HEK293 (cell line): ENCODE measurements around the gene CNMD.

Experiments used
- CTCF ChIA-PET: fragments of 350-600 bp; formaldehyde crosslinking; extraction: SDS; loops from one replicate; lab custom pipeline; 2021; ENCODE audit warnings: antibody characterized with exemption; lab: Yijun Ruan, JAX
- POLR2A ChIA-PET: fragments of 300-600 bp; formaldehyde crosslinking; extraction: SDS; loops from one replicate; lab custom pipeline; 2020; ENCODE audit warnings: antibody characterized with exemption, inconsistent platforms; lab: Yijun Ruan, JAX
- H3K27ac ChIP-seq: fragments of 200-500 bp; sonication (Bioruptor generic); 2 replicates; pipeline ENCODE4 v1.5.1; 2014; ENCODE audit warnings: low read depth, low read length, control low read depth, inconsistent platforms; ENCODE audit errors: extremely low read depth
- H3K36me3 ChIP-seq, 2 experiments: fragments of 200-500 bp in 1 of 2; sonication (Bioruptor generic) in 1 of 2; 1 replicate in 1 of 2; 2 replicates in 1 of 2; pipeline ENCODE4 v1.5.1; 2014 to 2017; ENCODE audit warnings: inconsistent platforms in 2 of 2, low read length in 2 of 2; ENCODE audit not compliant: control insufficient read depth in 2 of 2, insufficient read depth in 1 of 2
- H3K4me1 ChIP-seq: fragments of 200-500 bp; sonication (Bioruptor generic); 2 replicates; pipeline ENCODE4 v1.5.1; 2014; ENCODE audit warnings: mild to moderate bottlenecking, low read length, inconsistent platforms; ENCODE audit not compliant: control insufficient read depth, insufficient read depth
- H3K4me3 ChIP-seq: 2 replicates; pipeline ENCODE4 v1.5.1; 2011; ENCODE audit warnings: low read depth, mild to moderate bottlenecking, control low read depth, low read length, moderate library complexity
- H3K9me3 ChIP-seq: fragments of 200-500 bp; sonication (Bioruptor generic); 2 replicates; pipeline ENCODE4 v1.5.1; 2014; ENCODE audit warnings: low read depth, low read length, inconsistent platforms; ENCODE audit not compliant: control insufficient read depth, insufficient read depth
- REPIN1 ChIP-seq: fragments of 450-650 bp; formaldehyde crosslinking; IDR thresholded peaks from 2 replicates; pipeline ENCODE4 v1.5.1; 2017; ENCODE audit warnings: missing biosample characterization, missing genetic modification characterization, low read depth
- TRIM28 ChIP-seq: IDR thresholded peaks from 2 replicates; pipeline ENCODE4 v1.6.1; 2011; ENCODE audit warnings: low read length, control low read depth, borderline replicate concordance
- YY2 ChIP-seq: fragments of 450-650 bp; formaldehyde crosslinking; IDR thresholded peaks from 2 replicates; pipeline ENCODE4 v1.5.1; 2016; ENCODE audit warnings: missing biosample characterization, missing genetic modification characterization
- ZIC2 ChIP-seq: fragments of 450-650 bp; formaldehyde crosslinking; IDR thresholded peaks from 2 replicates; pipeline ENCODE4 v1.5.1; 2016; ENCODE audit warnings: missing biosample characterization, missing genetic modification characterization
- ZNF112 ChIP-seq: fragments of 450-650 bp; formaldehyde crosslinking; IDR thresholded peaks from 2 replicates; pipeline ENCODE4 v1.5.0; 2017; ENCODE audit warnings: missing biosample characterization, missing genetic modification characterization
- ZNF138 ChIP-seq: fragments of 450-650 bp; formaldehyde crosslinking; IDR thresholded peaks from 2 replicates; pipeline ENCODE4 v1.5.1; 2016; ENCODE audit warnings: missing biosample characterization, missing genetic modification characterization, borderline replicate concordance
- ZNF140 ChIP-seq: fragments of 450-650 bp; formaldehyde crosslinking; IDR thresholded peaks from 2 replicates; pipeline ENCODE4 v1.5.1; 2016; ENCODE audit warnings: missing biosample characterization, missing genetic modification characterization
- ZNF146 ChIP-seq: fragments of 450-650 bp; formaldehyde crosslinking; IDR thresholded peaks from 2 replicates; pipeline ENCODE4 v1.5.1; 2016; ENCODE audit warnings: missing biosample characterization, missing genetic modification characterization
- ZNF169 ChIP-seq: fragments of 450-650 bp; formaldehyde crosslinking; IDR thresholded peaks from 2 replicates; pipeline ENCODE4 v1.5.1; 2016; ENCODE audit warnings: missing biosample characterization, missing genetic modification characterization
- ZNF184 ChIP-seq: fragments of 450-650 bp; IDR thresholded peaks from 2 replicates; pipeline ENCODE4 v1.5.1; 2018; ENCODE audit warnings: missing biosample characterization, mild to moderate bottlenecking, missing genetic modification characterization
- ZNF2 ChIP-seq: fragments of 450-650 bp; formaldehyde crosslinking; IDR thresholded peaks from 2 replicates; pipeline ENCODE4 v1.5.1; 2016; ENCODE audit warnings: missing biosample characterization, missing genetic modification characterization
- ZNF214 ChIP-seq: fragments of 450-650 bp; formaldehyde crosslinking; IDR thresholded peaks from 2 replicates; pipeline ENCODE4 v1.5.1; 2017; ENCODE audit warnings: missing biosample characterization, mild to moderate bottlenecking, missing genetic modification characterization, borderline replicate concordance
- ZNF24 ChIP-seq: fragments of 450-650 bp; formaldehyde crosslinking; IDR thresholded peaks from 2 replicates; pipeline ENCODE4 v1.5.1; 2016; ENCODE audit warnings: missing biosample characterization, missing genetic modification characterization
- ZNF248 ChIP-seq: fragments of 450-650 bp; formaldehyde crosslinking; IDR thresholded peaks from 2 replicates; pipeline ENCODE4 v1.5.1; 2017; ENCODE audit warnings: missing biosample characterization, missing genetic modification characterization
- ZNF266 ChIP-seq: fragments of 450-650 bp; formaldehyde crosslinking; IDR thresholded peaks from 2 replicates; pipeline ENCODE4 v1.5.1; 2016; ENCODE audit warnings: missing biosample characterization, missing genetic modification characterization, low read depth
- ZNF292 ChIP-seq: fragments of 450-650 bp; formaldehyde crosslinking; IDR thresholded peaks from 2 replicates; pipeline ENCODE4 v1.5.1; 2016; ENCODE audit warnings: low read depth, missing biosample characterization, missing genetic modification characterization, borderline replicate concordance
- ZNF311 ChIP-seq: fragments of 450-650 bp; formaldehyde crosslinking; IDR thresholded peaks from 2 replicates; pipeline ENCODE4 v1.5.1; 2017; ENCODE audit warnings: missing biosample characterization, missing genetic modification characterization, borderline replicate concordance
- ZNF350 ChIP-seq: fragments of 450-650 bp; formaldehyde crosslinking; IDR thresholded peaks from 2 replicates; pipeline ENCODE4 v1.5.0; 2017; ENCODE audit warnings: missing biosample characterization, mild to moderate bottlenecking, missing genetic modification characterization
- ZNF37A ChIP-seq: fragments of 450-650 bp; IDR thresholded peaks from 2 replicates; pipeline ENCODE4 v1.5.1; 2018; ENCODE audit warnings: missing biosample characterization, missing genetic modification characterization
- ZNF449 ChIP-seq: fragments of 450-650 bp; formaldehyde crosslinking; IDR thresholded peaks from 2 replicates; pipeline ENCODE4 v1.5.1; 2017; ENCODE audit warnings: missing biosample characterization, mild to moderate bottlenecking, missing genetic modification characterization, moderate library complexity
- ZNF654 ChIP-seq: fragments of 450-650 bp; formaldehyde crosslinking; IDR thresholded peaks from 2 replicates; pipeline ENCODE4 v1.5.1; 2016; ENCODE audit warnings: low read depth, missing biosample characterization, missing genetic modification characterization
- ZNF670 ChIP-seq: fragments of 450-650 bp; formaldehyde crosslinking; IDR thresholded peaks from 2 replicates; pipeline ENCODE4 v1.5.1; 2016; ENCODE audit warnings: missing biosample characterization, missing genetic modification characterization, low read depth
- ZNF692 ChIP-seq: fragments of 450-650 bp; formaldehyde crosslinking; IDR thresholded peaks from 2 replicates; pipeline ENCODE4 v1.5.1; 2016; ENCODE audit warnings: missing biosample characterization, missing genetic modification characterization
- ZNF843 ChIP-seq: fragments of 450-650 bp; formaldehyde crosslinking; IDR thresholded peaks from 2 replicates; pipeline ENCODE4 v1.5.1; 2016; ENCODE audit warnings: missing biosample characterization, missing genetic modification characterization
- TF ChIP-seq, protein P1 (sequence below): fragments of 450-650 bp; formaldehyde crosslinking; optimal IDR thresholded peaks from 2 replicates; pipeline ENCODE3; 2016; ENCODE audit warnings: missing biosample characterization, mild to moderate bottlenecking, missing genetic modification characterization
- TF ChIP-seq, protein P2 (sequence below): fragments of 450-650 bp; formaldehyde crosslinking; IDR thresholded peaks from 2 replicates; pipeline ENCODE4 v1.5.1; 2017; ENCODE audit warnings: missing biosample characterization, missing genetic modification characterization
- TF ChIP-seq, protein P3 (sequence below): fragments of 450-650 bp; formaldehyde crosslinking; IDR thresholded peaks from 2 replicates; pipeline ENCODE4 v1.5.0; 2017; ENCODE audit warnings: missing biosample characterization, missing genetic modification characterization, borderline replicate concordance
- TF ChIP-seq, protein P4 (sequence below): fragments of 450-650 bp; formaldehyde crosslinking; IDR thresholded peaks from 2 replicates; pipeline ENCODE4 v1.5.1; 2016; ENCODE audit warnings: missing biosample characterization, missing genetic modification characterization

CNMD gene

GRCh38 chr13:52750713-52751112 lies 11.1 kb upstream of the CNMD start:
- ChIA-PET POLR2A (no interaction called here), CTCF (no interaction called here)
- no peaks in the 10 kb centered on the region for H3K36me3 ChIP-seq
- TF ChIP-seq ZNF449 (tag by site-specific recombination): no peak
- no peak for TF ChIP-seq ZNF311 (tag by site-specific recombination)
- TF ChIP-seq ZNF654: no peak
- no peak for TF ChIP-seq ZNF169 (tag by site-specific recombination)
- no peak for TF ChIP-seq ZNF248 (tag by site-specific recombination)
- no peak for TF ChIP-seq ZNF2 (tag by site-specific recombination)
- TF ChIP-seq ZNF138 (tag by site-specific recombination): no peak
- no peak for TF ChIP-seq ZIC2
- no peak for TF ChIP-seq ZNF292 (tag by site-specific recombination)
- no peak for TF ChIP-seq ZNF266
- TF ChIP-seq ZNF140 (tag by site-specific recombination): no peak
- TF ChIP-seq ZNF146 (tag by site-specific recombination): no peak
- TF ChIP-seq ZNF692 (tag by site-specific recombination): no peak
- no peak for TF ChIP-seq ZNF184 (tag by site-specific recombination)
- TF ChIP-seq, protein P1, sequence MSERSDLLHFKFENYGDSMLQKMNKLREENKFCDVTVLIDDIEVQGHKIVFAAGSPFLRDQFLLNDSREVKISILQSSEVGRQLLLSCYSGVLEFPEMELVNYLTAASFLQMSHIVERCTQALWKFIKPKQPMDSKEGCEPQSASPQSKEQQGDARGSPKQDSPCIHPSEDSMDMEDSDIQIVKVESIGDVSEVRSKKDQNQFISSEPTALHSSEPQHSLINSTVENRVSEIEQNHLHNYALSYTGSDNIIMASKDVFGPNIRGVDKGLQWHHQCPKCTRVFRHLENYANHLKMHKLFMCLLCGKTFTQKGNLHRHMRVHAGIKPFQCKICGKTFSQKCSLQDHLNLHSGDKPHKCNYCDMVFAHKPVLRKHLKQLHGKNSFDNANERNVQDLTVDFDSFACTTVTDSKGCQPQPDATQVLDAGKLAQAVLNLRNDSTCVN (tag by site-specific recombination): no peak
- no peak for TF ChIP-seq ZNF670 (tag by site-specific recombination)
- TF ChIP-seq, protein P2, sequence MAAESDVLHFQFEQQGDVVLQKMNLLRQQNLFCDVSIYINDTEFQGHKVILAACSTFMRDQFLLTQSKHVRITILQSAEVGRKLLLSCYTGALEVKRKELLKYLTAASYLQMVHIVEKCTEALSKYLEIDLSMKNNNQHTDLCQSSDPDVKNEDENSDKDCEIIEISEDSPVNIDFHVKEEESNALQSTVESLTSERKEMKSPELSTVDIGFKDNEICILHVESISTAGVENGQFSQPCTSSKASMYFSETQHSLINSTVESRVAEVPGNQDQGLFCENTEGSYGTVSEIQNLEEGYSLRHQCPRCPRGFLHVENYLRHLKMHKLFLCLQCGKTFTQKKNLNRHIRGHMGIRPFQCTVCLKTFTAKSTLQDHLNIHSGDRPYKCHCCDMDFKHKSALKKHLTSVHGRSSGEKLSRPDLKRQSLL (tag by site-specific recombination): no peak
- TF ChIP-seq YY2 (tag by site-specific recombination): no peak
- no peak overlapping the region for H3K4me3 ChIP-seq
- no peaks in the 10 kb centered on the region for H3K4me1 ChIP-seq
- no peaks in the 10 kb centered on the region for H3K9me3 ChIP-seq
- no peak overlapping the region for H3K27ac ChIP-seq

- no peaks in the 10 kb centered on the region for H3K9me3 ChIP-seq
- no peak overlapping the region for H3K4me3 ChIP-seq
- no peaks in the 10 kb centered on the region for H3K36me3 ChIP-seq
- H3K4me1 ChIP-seq: no peaks in the 10 kb centered on the region
- H3K27ac ChIP-seq: no peak overlapping the region
- ChIA-PET CTCF (no interaction called here), POLR2A (no interaction called here)
- TF ChIP-seq ZNF37A (tag by site-specific recombination) (no peak), TRIM28 (no peak), ZNF843 (tag by site-specific recombination) (no peak), ZNF24 (tag by site-specific recombination) (no peak), YY2 (tag by site-specific recombination) (no peak), ZNF214 (tag by site-specific recombination) (no peak), REPIN1 (tag by site-specific recombination) (no peak), ZNF350 (tag by site-specific recombination) (no peak), ZNF169 (tag by site-specific recombination) (no peak), ZNF112 (tag by site-specific recombination) (no peak), ZNF146 (tag by site-specific recombination) (no peak), ZNF670 (tag by site-specific recombination) (no peak), ZNF2 (tag by site-specific recombination) (no peak)
- TF ChIP-seq, protein P3, sequence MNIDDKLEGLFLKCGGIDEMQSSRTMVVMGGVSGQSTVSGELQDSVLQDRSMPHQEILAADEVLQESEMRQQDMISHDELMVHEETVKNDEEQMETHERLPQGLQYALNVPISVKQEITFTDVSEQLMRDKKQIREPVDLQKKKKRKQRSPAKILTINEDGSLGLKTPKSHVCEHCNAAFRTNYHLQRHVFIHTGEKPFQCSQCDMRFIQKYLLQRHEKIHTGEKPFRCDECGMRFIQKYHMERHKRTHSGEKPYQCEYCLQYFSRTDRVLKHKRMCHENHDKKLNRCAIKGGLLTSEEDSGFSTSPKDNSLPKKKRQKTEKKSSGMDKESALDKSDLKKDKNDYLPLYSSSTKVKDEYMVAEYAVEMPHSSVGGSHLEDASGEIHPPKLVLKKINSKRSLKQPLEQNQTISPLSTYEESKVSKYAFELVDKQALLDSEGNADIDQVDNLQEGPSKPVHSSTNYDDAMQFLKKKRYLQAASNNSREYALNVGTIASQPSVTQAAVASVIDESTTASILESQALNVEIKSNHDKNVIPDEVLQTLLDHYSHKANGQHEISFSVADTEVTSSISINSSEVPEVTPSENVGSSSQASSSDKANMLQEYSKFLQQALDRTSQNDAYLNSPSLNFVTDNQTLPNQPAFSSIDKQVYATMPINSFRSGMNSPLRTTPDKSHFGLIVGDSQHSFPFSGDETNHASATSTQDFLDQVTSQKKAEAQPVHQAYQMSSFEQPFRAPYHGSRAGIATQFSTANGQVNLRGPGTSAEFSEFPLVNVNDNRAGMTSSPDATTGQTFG (tag by site-specific recombination): no peak
- TF ChIP-seq, protein P4, sequence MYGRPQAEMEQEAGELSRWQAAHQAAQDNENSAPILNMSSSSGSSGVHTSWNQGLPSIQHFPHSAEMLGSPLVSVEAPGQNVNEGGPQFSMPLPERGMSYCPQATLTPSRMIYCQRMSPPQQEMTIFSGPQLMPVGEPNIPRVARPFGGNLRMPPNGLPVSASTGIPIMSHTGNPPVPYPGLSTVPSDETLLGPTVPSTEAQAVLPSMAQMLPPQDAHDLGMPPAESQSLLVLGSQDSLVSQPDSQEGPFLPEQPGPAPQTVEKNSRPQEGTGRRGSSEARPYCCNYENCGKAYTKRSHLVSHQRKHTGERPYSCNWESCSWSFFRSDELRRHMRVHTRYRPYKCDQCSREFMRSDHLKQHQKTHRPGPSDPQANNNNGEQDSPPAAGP: no peak
These were observed 9.8 kb upstream of the CNMD start for GRCh38 chr13:52749419-52749818.
